ENCODE results near the gene TSPAN2. TPM values are rescaled to one million over a fixed set of nuclear protein-coding genes. Genes with fewer than 3 reads are reported as not detected.
A peak's percentile ranks its signal among the peaks of the same experiment; 100 is the strongest.

The TSPAN2 gene
- total RNA-seq, 1 experiment from 2014 or later = 26.5 TPM

GRCh38 chr1:115063228-115063901 is 25.9 kb downstream of the TSPAN2 start:
- BruUV-seq (replicated peaks) = no TSS peak
- ChIA-PET CTCF (no interaction called here), POLR2A (ENCODE audit: unreplicated experiment) (interaction anchor here (0.5 kb wide), 1 partner anchor 321 kb away, joined by 3 read pairs; no protein-coding TSS in a partner anchor)
- Histone ChIP-seq H3K27me3 (ENCODE audit: insufficient read depth, low read depth) (no peaks in the 10 kb centered on the region), H3K9me3 (ENCODE audit: insufficient read depth, low read depth) (no peaks in the 10 kb centered on the region), H4K20me1 (ENCODE audit: insufficient read depth) (no peaks in the 10 kb centered on the region), H3F3A (ENCODE audit: insufficient read depth, low read depth) (peaks cover 43% of the 10 kb centered on the region), H3K4me3 (peak overlapping the region; percentile 49; the same call in 1 of the 2 replicates), H3K4me1 (replicated peaks; ENCODE audit: insufficient read depth) (peaks cover 54% of the 10 kb centered on the region), H3K27ac (peak overlapping the region; percentile 96), H3K4me2 (peak overlapping the region; percentile 75), H3K9me2 (ENCODE audit: insufficient read depth) (no peaks in the 10 kb centered on the region), H3K79me2 (ENCODE audit: low read depth) (peaks cover 28% of the 10 kb centered on the region), H2AFZ (no peak overlapping the region), H3K36me3 (ENCODE audit: low read depth) (peaks cover 28% of the 10 kb centered on the region; the same call in 1 of the 2 replicates)
- TF ChIP-seq EZH2 (IDR thresholded peaks at IDR 0.05; ENCODE audit: low read depth) (no peak), CTCF (conservative IDR thresholded peaks at IDR 0.05) (no peak)
- intact Hi-C loops (cut with micrococcal nuclease; ENCODE audit: unreplicated experiment) = loop anchor here (1.0 to 10.0 kb wide), 5 partner anchors 35 to 361 kb away; no protein-coding TSS in a partner anchor
- peak; percentile 33 to 86 for DNase-seq

GRCh38 chr1:115062542-115063004 is 26.7 kb downstream of the TSPAN2 start:
- H3F3A ChIP-seq (ENCODE audit: insufficient read depth, low read depth) = peaks cover 43% of the 10 kb centered on the region
- peak; percentile 98 to 99 for DNase-seq
- H3K4me2 ChIP-seq = peak overlapping the region; percentile 75
- POLR2A ChIA-PET (ENCODE audit: unreplicated experiment) = interaction anchor here (0.5 to 0.7 kb wide), 2 partner anchors 127 to 320 kb away, joined by 3 to 4 read pairs; no protein-coding TSS in a partner anchor
- H4K20me1 ChIP-seq (ENCODE audit: insufficient read depth) = no peaks in the 10 kb centered on the region
- H3K27ac ChIP-seq = peak overlapping the region; percentile 96
- peaks cover 54% of the 10 kb centered on the region for H3K4me1 ChIP-seq (replicated peaks; ENCODE audit: insufficient read depth)
- H3K79me2 ChIP-seq (ENCODE audit: low read depth) = peaks cover 28% of the 10 kb centered on the region
- H3K9me2 ChIP-seq (ENCODE audit: insufficient read depth) = no peaks in the 10 kb centered on the region
- intact Hi-C loops (cut with micrococcal nuclease; ENCODE audit: unreplicated experiment) = loop anchor here (1.0 to 10.0 kb wide), 7 partner anchors 36 to 484 kb away; no protein-coding TSS in a partner anchor
- H3K9me3 ChIP-seq (ENCODE audit: insufficient read depth, low read depth) = no peaks in the 10 kb centered on the region
- H3K36me3 ChIP-seq (ENCODE audit: low read depth) = peaks cover 36% of the 10 kb centered on the region
- CTCF ChIA-PET = no interaction called here
- peak overlapping the region; percentile 66 for H2AFZ ChIP-seq
- BruUV-seq (replicated peaks) = no TSS peak
- TF ChIP-seq CTCF (conservative IDR thresholded peaks at IDR 0.05) (0 out of 2 replicates have a peak, but pooled peaks have one; percentile 26), EZH2 (IDR thresholded peaks at IDR 0.05; ENCODE audit: low read depth) (no peak)
- H3K27me3 ChIP-seq (ENCODE audit: insufficient read depth, low read depth) = no peaks in the 10 kb centered on the region
- peak overlapping the region; percentile 49 for H3K4me3 ChIP-seq

- intact Hi-C loops (cut with micrococcal nuclease; ENCODE audit: unreplicated experiment) = loop anchor here (5.0 to 10.0 kb wide), 2 partner anchors 117 to 364 kb away; no protein-coding TSS in a partner anchor
- DNase-seq = no peak
- H3K9me3 ChIP-seq (ENCODE audit: insufficient read depth, low read depth) = no peaks in the 10 kb centered on the region
- H3K4me3 ChIP-seq = peak overlapping the region; percentile 49; the same call in 1 of the 2 replicates
- CTCF ChIA-PET = no interaction called here
- no peak overlapping the region for H2AFZ ChIP-seq
- H3F3A ChIP-seq (ENCODE audit: insufficient read depth, low read depth) = peaks cover 43% of the 10 kb centered on the region
- POLR2A ChIA-PET (ENCODE audit: unreplicated experiment) = no interaction called here
- no peaks in the 10 kb centered on the region for H4K20me1 ChIP-seq (ENCODE audit: insufficient read depth)
- H3K36me3 ChIP-seq (ENCODE audit: low read depth) = peaks cover 46% of the 10 kb centered on the region
- H3K4me1 ChIP-seq (replicated peaks; ENCODE audit: insufficient read depth) = peaks cover 54% of the 10 kb centered on the region
- TF ChIP-seq EZH2 (IDR thresholded peaks at IDR 0.05; ENCODE audit: low read depth) (no peak), CTCF (conservative IDR thresholded peaks at IDR 0.05) (no peak)
- no TSS peak for BruUV-seq (replicated peaks)
- H3K27ac ChIP-seq = no peak overlapping the region
- H3K79me2 ChIP-seq (ENCODE audit: low read depth) = peaks cover 28% of the 10 kb centered on the region
- H3K9me2 ChIP-seq (ENCODE audit: insufficient read depth) = no peaks in the 10 kb centered on the region
- peak overlapping the region; percentile 75 for H3K4me2 ChIP-seq
- no peaks in the 10 kb centered on the region for H3K27me3 ChIP-seq (ENCODE audit: insufficient read depth, low read depth)
These were observed 28.8 kb downstream of the TSPAN2 start for GRCh38 chr1:115060501-115060900.

Data from PC-9 (cell line).